Measurements from ENCODE around the gene NEK11. TPM values are rescaled to one million over a fixed set of nuclear protein-coding genes. Genes with fewer than 3 reads are reported as not detected.

Gene NEK11
- total and polyA plus RNA-seq, 8 donors = 0.45 to 24.2 (median 2.3) TPM; not detected in 1

DNA sequence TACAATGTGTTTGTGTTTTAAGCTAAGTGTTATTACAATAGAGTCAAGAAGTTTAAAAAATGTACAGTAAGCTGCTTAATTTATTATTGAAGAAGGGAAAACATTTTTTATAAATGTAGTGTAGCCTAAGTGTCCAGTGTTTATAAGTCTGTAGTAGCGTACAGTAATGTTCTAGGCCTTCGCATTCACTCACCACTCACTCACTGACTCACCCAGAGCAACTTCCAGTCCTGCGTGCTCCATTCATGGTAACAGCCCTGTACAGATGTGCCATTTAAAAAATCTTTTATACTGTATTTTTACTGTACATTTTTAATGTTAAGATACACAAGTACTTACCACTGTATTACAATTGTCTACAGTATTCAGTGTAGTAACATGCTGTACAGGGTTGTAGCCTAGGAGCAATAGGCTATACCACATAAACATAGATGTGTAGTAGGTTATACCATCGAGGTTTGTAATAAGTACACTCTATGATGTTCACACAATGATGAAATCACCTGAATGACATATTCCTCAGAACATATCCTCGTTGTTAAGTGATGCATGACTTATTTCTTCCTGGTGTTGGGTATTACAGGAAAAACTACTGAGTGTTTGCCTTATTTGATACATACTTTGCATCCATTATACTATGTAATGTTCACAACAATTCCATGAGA is 198.3 kb downstream of the NEK11 start:
- no peaks in the 10 kb centered on the region for H3K27me3 ChIP-seq
- WGBS, 5 donors = 80 to 85% (median 82%) methylated on average over 5 of the region's 5 CpGs
- H3K4me1 ChIP-seq = no peaks in the 10 kb centered on the region
- H3K9me3 ChIP-seq = no peaks in the 10 kb centered on the region
- TF ChIP-seq POLR2AphosphoS5 (IDR thresholded peaks at IDR 0.05) = no peak
- TF ChIP-seq EP300 (IDR thresholded peaks at IDR 0.05) = no peak
- TF ChIP-seq, protein P1, sequence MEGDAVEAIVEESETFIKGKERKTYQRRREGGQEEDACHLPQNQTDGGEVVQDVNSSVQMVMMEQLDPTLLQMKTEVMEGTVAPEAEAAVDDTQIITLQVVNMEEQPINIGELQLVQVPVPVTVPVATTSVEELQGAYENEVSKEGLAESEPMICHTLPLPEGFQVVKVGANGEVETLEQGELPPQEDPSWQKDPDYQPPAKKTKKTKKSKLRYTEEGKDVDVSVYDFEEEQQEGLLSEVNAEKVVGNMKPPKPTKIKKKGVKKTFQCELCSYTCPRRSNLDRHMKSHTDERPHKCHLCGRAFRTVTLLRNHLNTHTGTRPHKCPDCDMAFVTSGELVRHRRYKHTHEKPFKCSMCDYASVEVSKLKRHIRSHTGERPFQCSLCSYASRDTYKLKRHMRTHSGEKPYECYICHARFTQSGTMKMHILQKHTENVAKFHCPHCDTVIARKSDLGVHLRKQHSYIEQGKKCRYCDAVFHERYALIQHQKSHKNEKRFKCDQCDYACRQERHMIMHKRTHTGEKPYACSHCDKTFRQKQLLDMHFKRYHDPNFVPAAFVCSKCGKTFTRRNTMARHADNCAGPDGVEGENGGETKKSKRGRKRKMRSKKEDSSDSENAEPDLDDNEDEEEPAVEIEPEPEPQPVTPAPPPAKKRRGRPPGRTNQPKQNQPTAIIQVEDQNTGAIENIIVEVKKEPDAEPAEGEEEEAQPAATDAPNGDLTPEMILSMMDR (IDR thresholded peaks at IDR 0.05) = no peak
- TF ChIP-seq POLR2A (IDR thresholded peaks at IDR 0.05) = no peak
- H3K36me3 ChIP-seq = peaks cover 0 to 5% (median 0%) of the 10 kb centered on the region in 4 donors
- H3K27ac ChIP-seq = no peak overlapping the region
- no peak for DNase-seq
- intact Hi-C loops (cut with DNase I; ENCODE audit: low total_unique reads) = no loop called here
- no peak overlapping the region for H3K4me3 ChIP-seq

DNA sequence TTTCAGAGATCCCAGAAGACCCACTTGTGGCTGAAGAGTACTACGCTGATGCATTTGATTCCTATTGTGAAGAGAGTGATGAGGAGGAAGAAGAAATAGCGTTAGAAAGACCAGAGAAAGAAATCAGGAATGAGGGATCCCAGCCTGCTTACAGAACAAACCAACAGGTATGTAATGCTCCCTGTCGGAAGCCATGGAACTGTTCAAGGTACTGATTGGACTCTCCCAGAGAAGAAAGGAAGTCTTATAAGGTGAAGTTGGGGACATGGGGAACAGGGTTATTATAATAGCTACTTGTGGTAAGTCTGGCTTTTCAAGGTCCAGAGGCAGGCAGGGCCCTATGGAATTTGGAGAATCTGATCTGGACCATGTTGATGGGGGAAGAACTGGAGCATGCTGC is 201.8 kb downstream of the NEK11 start:
- H3K4me1 ChIP-seq = no peaks in the 10 kb centered on the region
- TF ChIP-seq EP300 (IDR thresholded peaks at IDR 0.05) = no peak
- no peak for TF ChIP-seq POLR2A (IDR thresholded peaks at IDR 0.05)
- no peak for TF ChIP-seq POLR2AphosphoS5 (IDR thresholded peaks at IDR 0.05)
- TF ChIP-seq, protein P1 (IDR thresholded peaks at IDR 0.05) = no peak
- peaks cover 0 to 5% (median 0%) of the 10 kb centered on the region in 4 donors for H3K36me3 ChIP-seq
- H3K27me3 ChIP-seq = no peaks in the 10 kb centered on the region
- intact Hi-C loops (cut with DNase I; ENCODE audit: low total_unique reads) = no loop called here
- no peak for DNase-seq
- no peak overlapping the region for H3K4me3 ChIP-seq
- H3K9me3 ChIP-seq = no peaks in the 10 kb centered on the region
- 73 to 86% (median 78%) methylated on average over 3 of the region's 3 CpGs for WGBS, 5 donors
- no peak overlapping the region for H3K27ac ChIP-seq

DNA sequence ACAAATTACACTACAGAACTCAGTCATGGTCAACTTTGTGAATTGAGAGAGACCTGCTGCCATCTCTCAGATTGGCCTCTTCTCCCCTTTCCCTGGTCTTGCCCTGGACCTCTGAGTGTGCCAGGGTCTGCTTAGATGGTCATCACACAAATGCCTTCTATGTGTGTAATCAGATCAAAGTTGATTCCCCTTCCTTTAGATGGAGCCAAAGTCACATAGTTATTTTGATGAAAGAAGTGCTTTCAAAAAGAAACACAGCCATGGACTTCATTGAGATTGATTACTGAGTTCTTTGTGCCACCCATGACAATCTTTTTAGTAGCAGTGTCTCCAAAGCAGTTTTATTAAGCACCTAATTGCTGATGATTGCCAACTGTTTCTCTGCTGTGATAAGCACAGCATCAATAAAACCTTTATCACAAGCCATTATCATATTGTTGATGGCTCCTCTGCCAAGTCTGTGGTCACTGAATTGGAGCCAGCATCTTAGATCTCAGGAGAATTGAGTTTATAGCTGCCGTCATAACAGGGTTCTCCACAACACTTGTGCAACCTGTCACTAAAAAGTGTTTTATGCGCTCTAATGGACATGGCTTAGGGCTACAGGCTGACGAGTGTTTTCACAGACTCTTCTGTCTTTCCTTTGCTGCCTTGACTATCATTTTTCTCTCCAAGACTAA is 205.2 kb downstream of the NEK11 start:
- Histone ChIP-seq H3K36me3 (peaks cover 0 to 5% (median 0%) of the 10 kb centered on the region in 4 donors), H3K27ac (no peak overlapping the region), H3K9me3 (no peaks in the 10 kb centered on the region), H3K4me1 (no peaks in the 10 kb centered on the region), H3K4me3 (no peak overlapping the region), H3K27me3 (no peaks in the 10 kb centered on the region)
- intact Hi-C loops (cut with DNase I; ENCODE audit: low total_unique reads) = no loop called here
- peak in 1 of 2 donors; percentile 6 for DNase-seq
- TF ChIP-seq, protein P1 (IDR thresholded peaks at IDR 0.05) = no peak
- no peak for TF ChIP-seq POLR2AphosphoS5 (IDR thresholded peaks at IDR 0.05)
- no peak for TF ChIP-seq POLR2A (IDR thresholded peaks at IDR 0.05)
- 66 to 86% (median 83%) methylated on average over 3 of the region's 3 CpGs for WGBS, 5 donors

DNA sequence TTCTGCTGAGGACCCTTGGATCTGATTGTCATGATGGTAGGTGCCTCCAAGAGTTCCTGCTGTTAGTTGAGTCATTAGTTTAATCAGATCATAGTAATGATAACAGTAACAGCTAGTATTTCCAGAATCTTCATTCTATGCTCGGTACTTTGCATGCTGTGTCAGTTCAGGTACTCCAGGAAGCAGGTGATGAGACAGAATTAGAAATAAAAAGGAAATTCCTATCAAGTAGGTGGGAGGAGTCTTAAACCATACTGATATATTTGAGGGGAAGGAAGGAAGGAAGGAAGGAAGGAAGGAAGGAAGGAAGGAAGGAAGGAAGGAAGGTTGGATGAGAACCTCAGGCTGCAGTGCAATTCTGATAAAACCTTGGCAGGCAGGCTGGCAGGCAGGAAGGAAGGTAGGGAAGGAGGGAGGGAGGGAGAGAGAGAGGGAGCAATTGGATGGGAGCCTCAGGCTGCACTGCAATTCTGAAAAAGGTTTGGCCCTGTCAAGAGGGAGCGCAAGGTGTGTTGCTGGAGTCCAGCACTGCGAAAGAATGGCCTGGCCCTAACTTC is 206.1 kb downstream of the NEK11 start:
- no peak for DNase-seq
- Histone ChIP-seq H3K4me1 (no peaks in the 10 kb centered on the region), H3K9me3 (no peaks in the 10 kb centered on the region), H3K27ac (no peak overlapping the region), H3K4me3 (no peak overlapping the region), H3K36me3 (peaks cover 0 to 5% (median 0%) of the 10 kb centered on the region in 4 donors), H3K27me3 (no peaks in the 10 kb centered on the region)
- TF ChIP-seq, protein P1 (IDR thresholded peaks at IDR 0.05) = no peak
- TF ChIP-seq POLR2A (IDR thresholded peaks at IDR 0.05) (no peak), POLR2AphosphoS5 (IDR thresholded peaks at IDR 0.05) (no peak), EP300 (IDR thresholded peaks at IDR 0.05) (no peak)
- intact Hi-C loops (cut with DNase I; ENCODE audit: low total_unique reads) = no loop called here
- 85 to 94% (median 91%) methylated on average over 3 of the region's 3 CpGs for WGBS, 5 donors
